Astrocyte of the cerebellum (primary cell): Measurements from ENCODE around the gene ASTN2.

Source experiments
- DNase-seq: peaks from one replicate; pipeline ENCODE4 v3.0.0-alpha.2; 2011; ENCODE audit warnings: low read depth
- H3K4me3 ChIP-seq: 2 replicates; pipeline ENCODE4 v1.5.1; 2011; ENCODE audit warnings: mild to moderate bottlenecking, low read depth, low read length, moderate library complexity
- CTCF ChIP-seq: IDR thresholded peaks from 2 replicates; pipeline ENCODE4 v1.5.1; 2012; ENCODE audit warnings: low read length, low read depth, moderate library complexity, mild to moderate bottlenecking; ENCODE audit errors: missing control alignments
- in situ Hi-C: cut with HindIII; loops from 2 replicates; pipeline ENCODE4 v1.10.0; 2017; ENCODE audit warnings: low sequenced_read_pairs

The ASTN2 gene

GRCh38 chr9:117403848-117404247, 11.0 kb downstream of the ASTN2 start:
- TF ChIP-seq CTCF, result no peak
- in situ Hi-C loops, result loop anchor here (5.0 kb wide), 1 partner anchor 77 kb away; no protein-coding TSS in a partner anchor
- DNase-seq, result no peak
- H3K4me3 ChIP-seq, result no peak overlapping the region

GRCh38 chr9:117403403-117403811, 11.4 kb downstream of the ASTN2 start:
- DNase-seq, result no peak
- TF ChIP-seq CTCF, result no peak

GRCh38 chr9:117400171-117400570, 14.7 kb downstream of the ASTN2 start:
- DNase-seq, result no peak
- no peak for TF ChIP-seq CTCF
- no peak overlapping the region for H3K4me3 ChIP-seq
- in situ Hi-C loops, result loop anchor here (5.0 kb wide), 1 partner anchor 73 kb away; no protein-coding TSS in a partner anchor

More at GRCh38 chr9:117403403-117403811, 11.4 kb downstream of the ASTN2 start:
- in situ Hi-C loops, result loop anchor here (5.0 kb wide), 1 partner anchor 76 kb away; no protein-coding TSS in a partner anchor
- no peak overlapping the region for H3K4me3 ChIP-seq

GRCh38 chr9:117395151-117395650, 19.7 kb downstream of the ASTN2 start:
- TF ChIP-seq CTCF, result no peak
- H3K4me3 ChIP-seq, result no peak overlapping the region
- in situ Hi-C loops, result no loop called here
- no peak for DNase-seq

GRCh38 chr9:117394655-117395054, 20.2 kb downstream of the ASTN2 start:
- no peak for DNase-seq
- in situ Hi-C loops, result no loop called here
- no peak overlapping the region for H3K4me3 ChIP-seq
- TF ChIP-seq CTCF, result no peak

GRCh38 chr9:117392992-117393391, 21.9 kb downstream of the ASTN2 start:
- no peak for DNase-seq
- no peak for TF ChIP-seq CTCF
- no peak overlapping the region for H3K4me3 ChIP-seq
- in situ Hi-C loops, result no loop called here

- DNase-seq, result no peak
- in situ Hi-C loops, result no loop called here
- no peak overlapping the region for H3K4me3 ChIP-seq
- no peak for TF ChIP-seq CTCF
Measured at GRCh38 chr9:117387422-117387821, 27.4 kb downstream of the ASTN2 start.
